Measurements from ENCODE around the gene GMDS.
A peak's percentile ranks its signal among the peaks of the same experiment; 100 is the strongest.

The GMDS gene

GRCh38 chr6:2030682-2031244 lies 214.6 kb downstream of the GMDS start:
- no peak for DNase-seq

- DNase-seq = no peak
These were observed 215.5 kb downstream of the GMDS start for GRCh38 chr6:2029952-2030351.

GRCh38 chr6:2029130-2029794 lies 216.1 kb downstream of the GMDS start:
- no peak for DNase-seq

- DNase-seq = peak; percentile 6
These were observed 216.9 kb downstream of the GMDS start for GRCh38 chr6:2028457-2029038.

GRCh38 chr6:2026133-2026532 lies 219.3 kb downstream of the GMDS start:
- no peak for DNase-seq

GRCh38 chr6:2021713-2022125 lies 223.7 kb downstream of the GMDS start:
- peak; percentile 30 for DNase-seq

GRCh38 chr6:2020909-2021308 lies 224.5 kb downstream of the GMDS start:
- no peak for DNase-seq

GRCh38 chr6:2019051-2019450 lies 226.4 kb downstream of the GMDS start:
- DNase-seq = no peak

- no peak for DNase-seq
These were observed 229.4 kb downstream of the GMDS start for GRCh38 chr6:2016040-2016439.

- no peak for DNase-seq
These were observed 236.9 kb downstream of the GMDS start for GRCh38 chr6:2008383-2008976.

- DNase-seq = no peak
These were observed 238.2 kb downstream of the GMDS start for GRCh38 chr6:2007165-2007564.

- no peak for DNase-seq
These were observed 240.5 kb downstream of the GMDS start for GRCh38 chr6:2004888-2005287.

GRCh38 chr6:2000962-2001361 lies 244.4 kb downstream of the GMDS start:
- no peak for DNase-seq

GRCh38 chr6:1997702-1998101 lies 247.7 kb downstream of the GMDS start:
- no peak for DNase-seq

- DNase-seq = no peak
These were observed 249.8 kb downstream of the GMDS start for GRCh38 chr6:1995636-1996035.

GRCh38 chr6:1993042-1993441 lies 252.4 kb downstream of the GMDS start:
- no peak for DNase-seq

GRCh38 chr6:1991332-1991878 lies 254.0 kb downstream of the GMDS start:
- DNase-seq = no peak

GRCh38 chr6:1988843-1989242 lies 256.6 kb downstream of the GMDS start:
- no peak for DNase-seq

- DNase-seq = no peak
These were observed 257.8 kb downstream of the GMDS start for GRCh38 chr6:1987640-1988039.

GRCh38 chr6:1986454-1987243 lies 258.8 kb downstream of the GMDS start:
- no peak for DNase-seq

GRCh38 chr6:1984346-1984994 lies 260.9 kb downstream of the GMDS start:
- no peak for DNase-seq

GRCh38 chr6:1983850-1984249 lies 261.6 kb downstream of the GMDS start:
- DNase-seq = no peak

- DNase-seq = no peak
These were observed 272.4 kb downstream of the GMDS start for GRCh38 chr6:1972962-1973361.
